Uterus (tissue), 4 donors: Measurements from ENCODE around the gene ACTR8. TPM values are rescaled to one million over a fixed set of nuclear protein-coding genes. Genes with fewer than 3 reads are reported as not detected.

Experiments used
- DNase-seq, 2 donors: peaks; one replicate each; pipeline ENCODE4 v3.0.0-alpha.2; 2019 to 2020
- H3K27ac ChIP-seq, 2 donors: fragments of 200-600 bp; sonication (generic); 1 replicate in 1 of 2; 2 replicates in 1 of 2; pipeline ENCODE4 v1.5.1; 2016 to 2018
- H3K27me3 ChIP-seq, 2 donors: fragments of 200-600 bp; sonication (generic); one replicate each; pipeline ENCODE4 v1.5.1; 2018 to 2019; ENCODE audit warnings: control low read depth in 1 of 2
- H3K36me3 ChIP-seq, 2 donors: fragments of 200-600 bp; sonication (generic); one replicate each; pipeline ENCODE4 v1.5.1; 2019; ENCODE audit warnings: control low read depth in 1 of 2
- H3K4me1 ChIP-seq, 2 donors: fragments of 200-600 bp; sonication (generic); one replicate each; pipeline ENCODE4 v1.5.1; 2018 to 2019; ENCODE audit warnings: control low read depth in 1 of 2
- H3K4me3 ChIP-seq, 2 donors: fragments of 200-600 bp; sonication (generic); 1 replicate in 1 of 2; 2 replicates in 1 of 2; pipeline ENCODE4 v1.5.1; 2018 to 2019; ENCODE audit warnings: mild to moderate bottlenecking in 1 of 2
- H3K9me3 ChIP-seq, 2 donors: fragments of 200-600 bp; sonication (generic); one replicate each; pipeline ENCODE4 v1.5.1; 2019; ENCODE audit warnings: control low read depth in 1 of 2
- POLR2A ChIP-seq, 2 donors: fragments of 450-650 bp; IDR thresholded peaks; one replicate each; pipeline ENCODE4 v1.6.1; 2016; ENCODE audit warnings: antibody characterized with exemption in 2 of 2, mild to moderate bottlenecking in 1 of 2, moderate library complexity in 1 of 2
- intact Hi-C: fragments of 100-400 bp; cut with DNase I; formaldehyde crosslinking; loops from one replicate; pipeline ENCODE4 v1.15.1; 2023; ENCODE audit warnings: low total_unique reads
- total RNA-seq, 4 donors: library from RNA; depleted of rRNA in 3 of 4; stranded (reverse); fragments of >200 nt in 3 of 4; gene quantifications; one replicate each; pipeline versions ENCODE4 v1.1.0 to v1.2.4, GENCODE V29; 2014 to 2023
- TF ChIP-seq, protein P1 (sequence below), 4 experiments: fragments of 200-600 bp in 2 of 4; fragments of 450-650 bp in 2 of 4; sonication (generic) in 2 of 4; IDR thresholded peaks; one replicate each; pipeline ENCODE4 v1.5.1; 2016 to 2019; ENCODE audit warnings: antibody characterized with exemption in 4 of 4, mild to moderate bottlenecking in 2 of 4, moderate library complexity in 1 of 4
- donor health status: DM: yes; HTN: yes; CAD: no.

Gene ACTR8
- total RNA-seq, 4 donors from 2014 or later, result 23.2 to 56.8 (median 31.6) TPM

DNA sequence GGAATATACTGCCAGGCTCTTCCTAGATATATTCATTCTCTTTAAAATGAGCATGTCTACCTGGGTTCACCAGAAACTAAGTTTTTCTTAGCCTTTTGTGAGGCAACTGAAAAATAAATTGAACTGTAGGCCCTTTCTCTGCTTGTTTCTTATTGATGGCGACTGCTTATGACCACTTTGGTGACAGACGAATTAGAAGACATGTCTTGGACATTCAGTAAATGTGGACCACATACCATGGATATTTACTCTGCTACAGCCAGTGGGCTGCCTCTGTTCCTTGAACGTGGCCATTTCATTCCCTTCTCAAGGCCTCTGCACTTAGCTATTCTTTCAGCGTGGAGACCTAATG is 10.3 kb upstream of the ACTR8 start:
- H3K27me3 ChIP-seq, result peaks cover 0 to under 1% of the 10 kb centered on the region in 2 donors
- H3K4me3 ChIP-seq, result peak overlapping the region; percentile 95 to 100
- H3K9me3 ChIP-seq, result no peaks in the 10 kb centered on the region
- DNase-seq, result no peak
- intact Hi-C loops, result no loop called here
- H3K27ac ChIP-seq, result peak overlapping the region; percentile 91 to 94
- no peaks in the 10 kb centered on the region for H3K36me3 ChIP-seq
- TF ChIP-seq POLR2A (IDR thresholded peaks at IDR 0.05), result no peak
- TF ChIP-seq, protein P1, sequence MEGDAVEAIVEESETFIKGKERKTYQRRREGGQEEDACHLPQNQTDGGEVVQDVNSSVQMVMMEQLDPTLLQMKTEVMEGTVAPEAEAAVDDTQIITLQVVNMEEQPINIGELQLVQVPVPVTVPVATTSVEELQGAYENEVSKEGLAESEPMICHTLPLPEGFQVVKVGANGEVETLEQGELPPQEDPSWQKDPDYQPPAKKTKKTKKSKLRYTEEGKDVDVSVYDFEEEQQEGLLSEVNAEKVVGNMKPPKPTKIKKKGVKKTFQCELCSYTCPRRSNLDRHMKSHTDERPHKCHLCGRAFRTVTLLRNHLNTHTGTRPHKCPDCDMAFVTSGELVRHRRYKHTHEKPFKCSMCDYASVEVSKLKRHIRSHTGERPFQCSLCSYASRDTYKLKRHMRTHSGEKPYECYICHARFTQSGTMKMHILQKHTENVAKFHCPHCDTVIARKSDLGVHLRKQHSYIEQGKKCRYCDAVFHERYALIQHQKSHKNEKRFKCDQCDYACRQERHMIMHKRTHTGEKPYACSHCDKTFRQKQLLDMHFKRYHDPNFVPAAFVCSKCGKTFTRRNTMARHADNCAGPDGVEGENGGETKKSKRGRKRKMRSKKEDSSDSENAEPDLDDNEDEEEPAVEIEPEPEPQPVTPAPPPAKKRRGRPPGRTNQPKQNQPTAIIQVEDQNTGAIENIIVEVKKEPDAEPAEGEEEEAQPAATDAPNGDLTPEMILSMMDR (IDR thresholded peaks at IDR 0.05), result no peak
- H3K4me1 ChIP-seq, result peaks cover 0 to 8% of the 10 kb centered on the region in 2 donors

DNA sequence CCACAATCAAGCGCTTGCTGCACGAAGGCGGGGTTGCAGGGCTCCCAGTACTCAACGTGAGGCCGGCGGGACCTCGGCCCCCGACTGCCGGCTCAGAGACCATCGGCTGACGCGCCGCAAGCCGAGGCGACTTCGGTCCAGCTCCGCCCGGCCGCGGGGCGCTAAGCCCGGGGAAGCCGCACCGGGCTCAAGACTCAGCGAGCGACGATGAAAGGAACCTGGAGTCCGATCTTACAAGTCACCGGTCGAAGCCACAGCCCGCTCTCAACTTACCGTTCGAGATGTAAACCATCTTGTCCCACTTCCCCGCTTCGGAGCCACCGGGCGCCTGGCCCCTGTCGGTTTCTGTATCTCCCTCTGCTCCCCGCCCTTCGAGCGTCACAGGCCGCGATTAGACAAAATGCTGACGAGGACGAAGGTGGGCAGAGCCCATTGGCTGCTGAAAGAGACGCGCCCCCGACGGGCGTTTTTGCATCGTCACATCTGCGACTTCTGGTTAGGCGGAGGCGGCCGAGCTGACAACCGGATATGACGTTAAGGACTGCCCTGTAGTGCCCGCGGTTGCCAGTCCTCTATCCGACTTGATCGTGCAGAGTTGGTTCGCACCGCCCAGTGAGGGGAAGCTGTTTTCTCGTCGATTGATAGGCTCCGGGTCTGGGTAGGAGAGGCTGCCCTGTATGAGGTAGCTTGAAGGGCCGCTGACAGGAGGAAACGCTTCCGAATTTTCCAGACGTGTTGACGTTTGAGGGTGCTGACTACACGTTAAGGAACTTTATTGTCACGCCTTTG is 9.7 kb upstream of the ACTR8 start, which contains the start of gene SELENOK:
TSS of gene SELENOK (minus strand) at position 363 of the 789 bp plus-strand sequence.
- Histone ChIP-seq H3K27ac (peak within 1 kb of the TSS; percentile 91 to 94), H3K4me1 (peaks cover 0 to 8% of the 10 kb centered on the region in 2 donors), H3K4me3 (peak within 1 kb of the TSS; percentile 95 to 100), H3K36me3 (no peaks in the 10 kb centered on the region), H3K27me3 (no peaks in the 10 kb centered on the region), H3K9me3 (no peaks in the 10 kb centered on the region)
- DNase-seq, result peak; percentile 98 to 99
- peak; percentile 93 to 95 for TF ChIP-seq POLR2A (IDR thresholded peaks at IDR 0.05)
- TF ChIP-seq, protein P1 (IDR thresholded peaks at IDR 0.05), result peak in 1 of 4 experiments; percentile 26
- intact Hi-C loops, result no loop called here

DNA sequence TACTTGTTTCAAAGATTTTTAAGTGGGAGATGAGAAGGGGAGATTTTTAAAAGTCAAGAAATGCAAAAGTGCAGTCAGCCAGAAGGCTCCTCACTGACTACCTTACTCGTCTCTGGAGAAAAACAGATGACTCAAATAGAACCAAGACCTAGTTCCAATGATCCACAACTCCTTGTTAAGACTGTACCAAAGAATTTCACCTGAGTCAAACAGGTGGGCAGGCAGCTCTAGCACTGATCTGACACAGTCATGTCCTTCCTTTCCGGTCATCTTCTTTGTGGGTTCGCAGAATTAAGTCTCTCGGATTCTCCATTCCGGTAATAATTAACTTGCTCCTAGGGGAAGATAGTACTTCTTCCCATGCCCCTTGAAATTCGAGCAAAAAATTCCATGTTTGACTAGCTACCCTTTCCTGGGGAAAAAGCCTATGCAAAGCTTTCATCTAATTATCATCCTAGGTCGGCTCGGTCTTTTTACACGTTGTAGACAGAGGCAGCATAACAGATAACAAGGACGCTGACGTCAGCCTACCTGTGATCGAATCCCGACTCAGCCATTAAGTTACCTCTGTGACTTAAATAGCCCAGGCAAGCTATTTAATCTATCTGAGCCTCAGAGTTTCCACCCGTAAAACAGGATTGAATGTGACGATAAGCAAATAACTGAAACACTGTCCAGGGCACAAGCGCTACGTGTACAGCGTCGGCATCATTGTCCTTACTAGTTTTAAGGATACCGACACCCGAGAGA is 8.9 kb upstream of the ACTR8 start:
- peak in 1 of 2 donors; percentile 21 for DNase-seq
- no peaks in the 10 kb centered on the region for H3K9me3 ChIP-seq
- H3K27ac ChIP-seq, result peak overlapping the region; percentile 91 to 94
- H3K4me1 ChIP-seq, result peaks cover 0 to 8% of the 10 kb centered on the region in 2 donors
- intact Hi-C loops, result no loop called here
- H3K4me3 ChIP-seq, result peak overlapping the region; percentile 95 to 100
- no peaks in the 10 kb centered on the region for H3K36me3 ChIP-seq
- no peak for TF ChIP-seq POLR2A (IDR thresholded peaks at IDR 0.05)
- TF ChIP-seq, protein P1 (IDR thresholded peaks at IDR 0.05), result no peak
- H3K27me3 ChIP-seq, result no peaks in the 10 kb centered on the region

DNA sequence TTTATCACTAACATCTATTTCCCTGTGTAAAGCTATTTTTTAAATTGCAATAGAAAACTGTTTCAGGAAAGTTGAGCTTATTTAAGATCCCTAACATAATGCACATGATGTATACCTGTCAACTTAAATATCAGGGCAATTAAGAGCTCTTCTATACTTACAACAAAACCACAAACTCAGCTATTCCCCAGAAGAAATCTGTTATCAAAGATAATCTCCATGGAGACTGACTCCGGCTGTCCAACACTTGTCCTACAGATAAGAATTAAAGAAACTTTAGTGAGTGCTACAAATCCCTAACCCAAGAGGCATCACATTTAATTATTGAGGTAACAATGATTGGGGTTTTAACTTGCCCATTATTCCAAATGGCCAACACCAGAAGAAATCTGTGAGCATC is 6.3 kb upstream of the ACTR8 start:
- H3K9me3 ChIP-seq, result no peaks in the 10 kb centered on the region
- H3K4me3 ChIP-seq, result no peak overlapping the region
- H3K36me3 ChIP-seq, result no peaks in the 10 kb centered on the region
- DNase-seq, result no peak
- no peak overlapping the region for H3K27ac ChIP-seq
- no peak for TF ChIP-seq POLR2A (IDR thresholded peaks at IDR 0.05)
- TF ChIP-seq, protein P1 (IDR thresholded peaks at IDR 0.05), result no peak
- no peaks in the 10 kb centered on the region for H3K27me3 ChIP-seq
- intact Hi-C loops, result no loop called here
- peaks cover 0 to 8% of the 10 kb centered on the region in 2 donors for H3K4me1 ChIP-seq

DNA sequence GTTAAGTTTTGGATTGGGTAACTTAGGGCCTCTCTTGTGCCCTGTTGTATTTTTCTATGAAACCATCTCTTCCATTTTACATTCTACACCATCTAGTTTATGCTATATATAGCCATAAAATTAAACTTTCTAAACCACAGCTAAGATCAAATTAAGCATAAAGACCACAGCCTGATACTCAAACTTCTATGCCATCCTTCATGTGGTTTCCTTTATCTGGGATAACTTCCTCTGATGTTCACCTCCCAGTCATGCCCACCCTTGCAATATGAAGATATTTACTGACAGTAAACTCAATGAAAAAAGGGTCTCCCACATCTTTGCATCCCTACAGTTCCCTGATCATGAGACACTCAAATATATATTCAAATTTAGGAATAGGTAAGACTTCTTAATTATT is 5.5 kb upstream of the ACTR8 start:
- intact Hi-C loops, result no loop called here
- no peak overlapping the region for H3K27ac ChIP-seq
- H3K4me1 ChIP-seq, result peaks cover 0 to 8% of the 10 kb centered on the region in 2 donors
- no peaks in the 10 kb centered on the region for H3K27me3 ChIP-seq
- TF ChIP-seq, protein P1 (IDR thresholded peaks at IDR 0.05), result no peak
- no peak for TF ChIP-seq POLR2A (IDR thresholded peaks at IDR 0.05)
- DNase-seq, result no peak
- no peak overlapping the region for H3K4me3 ChIP-seq
- H3K36me3 ChIP-seq, result no peaks in the 10 kb centered on the region
- no peaks in the 10 kb centered on the region for H3K9me3 ChIP-seq
